DOHH2 (cell line): ENCODE data around the gene C11orf24.

Experiments used
- EZH2phosphoT487 ChIP-seq: fragments of 200-600 bp; sonication (generic); IDR thresholded peaks from 2 replicates; pipeline ENCODE4 v1.6.1; 2017; ENCODE audit warnings: borderline replicate concordance, mild to moderate bottlenecking, antibody characterized with exemption, low read length, moderate library complexity, mixed read lengths
- TF ChIP-seq, protein P1 (sequence below): fragments of 200-600 bp; sonication (generic); IDR thresholded peaks from one replicate; pipeline ENCODE4 v1.5.1; 2014; ENCODE audit warnings: antibody characterized with exemption, mild to moderate bottlenecking, low read depth, low read length; ENCODE audit not compliant: poor library complexity, severe bottlenecking

DNA sequence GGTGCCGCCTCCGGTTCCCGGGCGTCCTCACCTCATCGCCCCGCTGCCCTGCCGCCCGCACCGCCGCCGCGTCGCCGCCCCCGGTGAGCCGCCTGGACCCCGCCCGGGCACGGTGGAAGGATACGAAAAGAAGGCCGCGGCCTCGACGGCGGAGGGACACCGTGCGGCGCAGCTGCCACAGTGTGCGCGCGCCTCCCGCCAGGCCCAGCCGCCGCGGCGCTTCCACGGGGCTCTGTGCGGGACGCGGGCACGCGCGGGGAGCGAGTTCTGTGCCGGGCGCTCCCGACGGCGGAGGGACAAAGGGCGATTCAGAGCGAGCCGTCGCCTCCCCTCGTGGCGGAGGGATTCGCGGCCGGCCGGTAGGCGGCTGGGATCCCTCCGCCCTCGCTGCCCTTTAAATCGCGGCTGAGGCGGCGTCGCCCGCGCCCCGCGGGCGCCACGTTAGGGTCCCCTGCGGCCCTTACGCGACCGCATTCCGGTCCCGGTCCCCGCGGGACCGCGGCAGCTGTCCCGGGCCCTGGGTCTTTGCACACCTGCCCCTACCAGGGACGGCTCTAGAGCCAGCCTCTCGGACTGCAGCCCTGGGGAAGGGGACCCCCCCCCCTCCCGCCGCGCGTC is 58.1 kb downstream of the C11orf24 start:
- TF ChIP-seq, protein P1, sequence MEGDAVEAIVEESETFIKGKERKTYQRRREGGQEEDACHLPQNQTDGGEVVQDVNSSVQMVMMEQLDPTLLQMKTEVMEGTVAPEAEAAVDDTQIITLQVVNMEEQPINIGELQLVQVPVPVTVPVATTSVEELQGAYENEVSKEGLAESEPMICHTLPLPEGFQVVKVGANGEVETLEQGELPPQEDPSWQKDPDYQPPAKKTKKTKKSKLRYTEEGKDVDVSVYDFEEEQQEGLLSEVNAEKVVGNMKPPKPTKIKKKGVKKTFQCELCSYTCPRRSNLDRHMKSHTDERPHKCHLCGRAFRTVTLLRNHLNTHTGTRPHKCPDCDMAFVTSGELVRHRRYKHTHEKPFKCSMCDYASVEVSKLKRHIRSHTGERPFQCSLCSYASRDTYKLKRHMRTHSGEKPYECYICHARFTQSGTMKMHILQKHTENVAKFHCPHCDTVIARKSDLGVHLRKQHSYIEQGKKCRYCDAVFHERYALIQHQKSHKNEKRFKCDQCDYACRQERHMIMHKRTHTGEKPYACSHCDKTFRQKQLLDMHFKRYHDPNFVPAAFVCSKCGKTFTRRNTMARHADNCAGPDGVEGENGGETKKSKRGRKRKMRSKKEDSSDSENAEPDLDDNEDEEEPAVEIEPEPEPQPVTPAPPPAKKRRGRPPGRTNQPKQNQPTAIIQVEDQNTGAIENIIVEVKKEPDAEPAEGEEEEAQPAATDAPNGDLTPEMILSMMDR: no peak
- TF ChIP-seq EZH2phosphoT487: no peak
